Measurements from ENCODE around the gene LYPLA2.
"Not testable (repeated sequence)": the region's sequence is repeated elsewhere in the genome, so short reads cannot be mapped to it uniquely, and the experiment has no call there.

GRCh38 chr1:23794732-23795182 is 3.8 kb downstream of the LYPLA2 start:
- not testable (repeated sequence) for TF ChIP-seq CTCF (conservative IDR thresholded peaks at IDR 0.05 in 1 of 2, IDR thresholded peaks at IDR 0.05 in 1 of 2; ENCODE audit: extremely low read depth in 1 of 2, insufficient read depth in 1 of 2, low read depth in 1 of 2, low read length in 2 of 2); EZH2 (IDR thresholded peaks at IDR 0.05; ENCODE audit: borderline replicate concordance, low read length)

All from mammary epithelial cell (primary cell).